NCI-H2029 (cell line): ENCODE measurements around the gene NPFF.

Experiments
- DNase-seq: peaks from one replicate; lab custom pipeline; 2025; lab: John Stamatoyannopoulos, UW

The NPFF gene

DNA sequence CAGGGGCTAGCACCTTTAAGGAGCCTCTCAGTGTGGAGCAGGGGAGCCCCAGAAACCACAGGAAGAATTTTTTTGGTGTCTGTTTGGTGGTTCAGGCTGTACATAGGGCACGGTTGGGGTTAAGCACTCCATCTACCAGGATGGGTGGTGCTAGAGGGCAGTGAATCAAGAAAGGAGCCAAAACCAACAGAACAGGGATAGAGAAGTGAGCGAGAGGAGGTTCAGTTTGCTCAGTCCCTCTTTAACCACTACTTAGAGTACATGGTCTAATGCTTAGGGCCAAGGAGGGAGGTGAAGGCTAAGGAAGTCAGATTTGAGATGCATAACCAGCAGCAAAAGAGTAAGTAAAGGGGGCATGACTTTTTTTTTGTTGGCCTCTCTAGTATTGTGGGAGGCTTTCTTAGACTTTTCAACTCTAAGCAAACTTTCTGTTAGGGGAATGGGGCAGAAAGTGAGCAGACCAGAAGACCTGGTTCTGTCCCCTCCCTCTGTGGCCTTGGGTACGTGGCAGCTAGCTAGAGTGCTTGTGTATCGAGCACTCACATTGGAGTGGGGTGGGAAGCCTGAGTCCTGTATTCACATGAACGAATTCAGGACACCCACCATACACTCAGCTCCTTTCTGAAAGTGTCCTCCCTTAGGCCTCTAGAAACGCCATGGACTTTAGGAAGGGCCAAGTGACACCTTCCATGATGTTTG lies 6.6 kb upstream of the NPFF start:
- DNase-seq, result no peak

DNA sequence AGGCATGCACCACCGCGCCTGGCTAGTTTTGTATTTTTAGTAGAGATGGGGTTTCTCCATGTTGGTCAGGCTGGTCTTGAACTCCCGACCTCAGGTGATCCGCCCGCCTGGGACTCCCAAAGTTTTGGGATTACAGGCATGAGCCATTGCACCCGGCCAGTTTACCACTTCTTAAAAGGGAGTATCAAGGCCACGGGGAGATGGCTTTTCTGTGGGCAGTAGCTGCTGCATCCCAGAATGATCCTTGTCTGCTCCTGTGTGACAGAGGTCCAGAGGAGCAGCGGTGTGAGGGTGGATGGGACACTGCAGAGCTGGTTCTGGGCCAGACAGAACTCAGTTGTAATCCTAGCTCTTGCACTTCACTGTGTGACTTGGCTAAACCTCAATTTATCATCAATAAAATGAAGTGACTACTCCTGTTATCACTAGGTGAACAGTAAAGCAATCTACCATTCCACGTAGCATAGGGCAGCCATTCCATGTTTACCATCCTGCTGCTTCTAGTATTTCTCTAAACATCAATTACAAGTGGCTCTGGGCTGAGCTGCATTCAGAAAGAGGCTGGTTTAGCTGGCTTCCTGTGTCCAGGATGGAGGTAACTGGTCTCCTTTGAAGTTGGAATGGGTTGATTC lies 3.0 kb upstream of the NPFF start:
- DNase-seq, result peak; percentile 47

DNA sequence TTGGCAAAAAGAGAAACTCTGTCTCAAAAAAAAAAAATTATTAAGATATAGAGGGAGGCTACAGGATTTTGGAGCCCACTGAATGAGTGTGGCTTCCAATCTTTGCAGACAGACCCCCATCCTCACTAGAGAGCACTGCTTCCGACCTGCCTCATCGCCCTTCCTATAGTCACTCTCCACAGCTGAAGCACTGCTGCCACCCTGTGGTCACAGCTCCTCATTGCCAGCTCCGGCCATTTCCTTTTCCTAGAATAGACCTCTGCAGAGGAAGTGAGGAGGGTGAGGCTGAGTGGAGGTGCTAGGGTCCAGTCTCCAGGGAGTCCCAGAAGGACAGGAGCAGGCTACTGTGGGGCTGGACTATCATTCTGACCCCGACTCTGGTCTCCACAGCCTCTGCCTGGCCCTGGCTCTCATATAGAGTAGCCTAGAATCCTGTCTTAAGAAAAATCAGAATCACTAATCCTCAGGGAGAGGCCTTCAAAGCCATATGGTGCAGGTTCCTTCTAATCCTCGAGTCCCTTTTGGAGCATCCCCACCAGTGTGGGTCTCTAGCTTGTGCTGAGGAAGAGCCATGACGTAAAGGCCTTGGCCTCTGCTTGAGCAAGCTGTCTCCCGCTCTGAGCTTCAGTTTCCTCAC lies 1.4 kb upstream of the NPFF start:
- peak; percentile 58 for DNase-seq

DNA sequence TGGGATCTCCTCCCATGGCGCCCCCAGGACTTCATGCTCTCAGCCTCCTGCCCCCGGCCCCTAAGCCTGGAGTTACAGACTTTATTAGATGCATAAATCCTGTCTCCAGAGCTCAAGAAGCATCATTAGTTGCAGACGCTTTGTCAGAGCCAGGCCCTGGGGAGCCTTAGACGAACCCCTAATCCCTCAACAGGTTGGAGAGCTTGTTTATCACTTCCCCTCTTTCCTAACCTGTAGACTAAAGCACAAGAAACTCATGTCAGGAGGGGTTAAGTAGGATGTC lies 260 bp upstream of the NPFF start:
- no peak for DNase-seq

DNA sequence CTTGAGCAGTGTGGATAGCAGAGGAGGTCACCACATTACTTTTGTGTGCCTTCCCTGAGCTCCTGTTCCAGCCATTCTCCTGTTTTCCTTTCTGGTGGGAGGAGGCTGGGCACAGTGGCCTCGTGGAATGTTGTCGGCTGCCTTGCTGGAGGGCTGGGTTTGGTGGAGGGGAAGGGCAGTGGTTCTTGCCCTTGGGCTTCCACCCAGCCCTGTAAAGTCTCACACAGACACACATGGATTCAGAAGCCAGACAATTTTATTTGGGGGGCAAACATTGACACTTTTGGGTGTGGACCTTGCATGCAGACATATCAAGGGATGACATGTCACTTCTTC lies 866 bp downstream of the NPFF start:
- DNase-seq, result no peak

DNA sequence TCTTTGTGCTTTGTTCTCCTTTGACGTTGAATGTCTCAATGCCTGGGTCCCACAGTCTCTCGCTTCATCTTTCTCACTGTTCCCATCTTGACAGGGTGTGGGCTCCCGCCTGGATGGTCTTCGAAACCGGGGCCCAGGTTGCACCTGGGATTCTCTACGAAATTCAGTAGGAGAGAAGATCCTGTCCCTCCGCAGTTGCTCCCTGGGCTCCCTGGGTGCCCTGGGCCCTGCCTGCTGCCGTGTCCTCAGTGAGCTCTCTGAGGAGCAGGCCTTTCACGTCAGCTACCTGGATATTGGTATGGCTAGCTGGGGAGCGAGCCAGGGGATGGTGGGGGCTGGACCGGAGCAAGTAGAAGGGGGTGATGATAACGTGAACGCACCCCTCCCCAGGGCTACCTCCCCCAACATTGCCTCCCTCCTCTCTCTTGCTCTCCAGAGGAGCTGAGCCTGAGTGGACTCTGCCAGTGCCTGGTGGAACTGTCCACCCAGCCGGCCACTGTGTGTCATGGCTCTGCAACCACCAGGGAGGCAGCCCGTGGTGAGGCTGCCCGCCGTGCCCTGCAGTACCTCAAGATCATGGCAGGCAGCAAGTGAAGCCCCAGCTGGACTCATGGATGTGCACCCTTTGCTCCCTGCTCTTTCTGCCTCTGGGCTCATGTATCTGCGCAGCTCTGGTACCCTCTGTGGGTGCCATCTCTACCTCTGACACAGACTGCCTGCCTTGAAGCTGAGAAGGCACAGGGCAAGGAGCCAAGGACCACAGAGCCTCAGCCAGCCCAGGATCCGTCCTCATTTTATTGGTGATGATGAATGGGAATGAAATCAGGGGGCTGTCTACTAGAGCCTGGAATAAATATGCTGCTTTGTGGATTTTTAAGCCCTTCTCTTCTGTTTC lies 1.5 kb downstream of the NPFF start:
- DNase-seq, result no peak

DNA sequence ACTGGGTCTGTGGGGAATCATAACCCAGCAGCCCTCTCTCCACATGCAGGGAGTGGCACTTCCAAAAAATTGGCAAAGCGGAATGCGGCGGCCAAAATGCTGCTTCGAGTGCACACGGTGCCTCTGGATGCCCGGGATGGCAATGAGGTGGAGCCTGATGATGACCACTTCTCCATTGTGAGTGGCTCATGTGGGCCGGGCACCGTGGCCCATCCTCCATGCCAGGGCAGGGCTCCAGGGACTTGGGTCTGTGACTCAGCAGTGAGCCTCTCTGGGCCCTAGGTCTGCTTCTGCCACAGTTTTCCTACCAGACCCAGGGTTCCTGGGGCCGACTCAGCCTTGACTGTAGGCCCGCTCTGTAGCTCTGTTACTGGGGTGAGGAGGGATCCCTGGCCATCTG lies 2.2 kb downstream of the NPFF start:
- DNase-seq, result no peak

DNA sequence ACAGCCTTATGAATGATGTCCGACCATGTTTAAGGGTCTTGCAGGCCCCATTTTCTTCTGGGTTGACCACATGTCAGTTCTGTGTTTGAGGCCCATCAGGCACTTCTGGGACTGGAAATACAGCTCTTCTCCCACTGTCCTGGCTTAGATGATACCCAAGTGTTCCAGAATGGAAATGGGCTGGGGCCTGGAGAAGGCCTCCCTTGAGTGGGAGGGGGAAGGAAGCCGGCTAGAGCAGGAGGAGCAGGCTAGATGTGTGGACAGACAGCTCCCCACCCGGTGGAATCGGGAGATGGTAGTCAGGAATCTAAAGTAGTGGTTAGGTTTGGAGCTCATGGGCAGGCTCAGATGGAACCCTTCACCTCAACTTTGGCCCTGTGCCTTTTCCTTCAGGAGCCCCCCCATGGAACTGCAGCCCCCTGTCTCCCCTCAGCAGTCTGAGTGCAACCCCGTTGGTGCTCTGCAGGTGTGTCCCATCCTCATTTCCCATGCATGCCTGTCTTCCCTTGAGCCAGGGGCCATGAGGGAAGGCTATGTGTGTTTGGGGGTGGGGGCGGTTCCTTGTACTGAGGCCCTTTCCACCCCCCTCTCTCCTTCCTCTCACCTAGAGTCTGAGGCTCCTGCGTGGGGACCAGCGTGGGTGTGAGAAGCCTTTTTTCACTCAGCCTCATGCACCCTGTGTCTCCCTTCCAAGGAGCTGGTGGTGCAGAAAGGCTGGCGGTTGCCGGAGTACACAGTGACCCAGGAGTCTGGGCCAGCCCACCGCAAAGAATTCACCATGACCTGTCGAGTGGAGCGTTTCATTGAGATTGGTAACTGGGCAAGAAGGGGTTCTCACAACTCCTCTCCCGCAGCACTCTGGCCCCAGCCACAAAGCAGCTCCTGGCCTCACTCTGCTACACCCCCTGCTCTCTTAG lies 3.0 kb downstream of the NPFF start:
- no peak for DNase-seq

DNA sequence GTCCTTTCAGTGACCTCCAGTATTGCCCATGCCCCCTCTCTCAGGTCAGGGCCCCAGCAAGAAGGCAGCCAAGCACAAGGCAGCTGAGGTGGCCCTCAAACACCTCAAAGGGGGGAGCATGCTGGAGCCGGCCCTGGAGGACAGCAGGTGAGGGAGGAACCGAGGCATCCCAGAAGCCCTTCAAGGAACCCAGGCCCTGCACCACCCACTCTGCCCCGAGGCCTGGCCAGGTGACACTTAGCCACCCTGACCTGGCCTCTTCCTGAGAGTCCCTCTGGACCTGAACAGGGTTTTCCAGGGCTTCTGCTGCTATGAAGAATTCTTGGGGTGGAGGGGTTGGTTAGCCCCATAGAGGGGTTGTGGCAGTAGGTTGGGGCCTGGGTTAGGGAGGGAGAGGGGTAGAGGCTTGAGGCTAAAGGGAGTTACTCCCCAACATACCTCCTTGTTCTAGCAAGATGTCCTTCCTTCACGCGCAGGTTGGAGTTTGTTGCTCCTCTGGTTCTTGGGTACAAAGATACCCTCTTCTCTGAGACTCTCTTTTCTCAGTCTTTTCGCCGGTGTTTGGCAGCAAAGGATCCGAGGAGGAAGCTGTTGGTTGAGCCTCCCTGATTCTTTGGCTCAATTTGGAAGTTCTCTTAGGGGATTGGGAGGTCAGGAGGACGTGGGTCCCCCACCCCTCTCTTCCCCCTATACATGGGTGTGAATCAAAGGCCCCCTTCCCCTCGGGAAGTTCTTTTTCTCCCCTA lies 4.1 kb downstream of the NPFF start:
- DNase-seq, result no peak

DNA sequence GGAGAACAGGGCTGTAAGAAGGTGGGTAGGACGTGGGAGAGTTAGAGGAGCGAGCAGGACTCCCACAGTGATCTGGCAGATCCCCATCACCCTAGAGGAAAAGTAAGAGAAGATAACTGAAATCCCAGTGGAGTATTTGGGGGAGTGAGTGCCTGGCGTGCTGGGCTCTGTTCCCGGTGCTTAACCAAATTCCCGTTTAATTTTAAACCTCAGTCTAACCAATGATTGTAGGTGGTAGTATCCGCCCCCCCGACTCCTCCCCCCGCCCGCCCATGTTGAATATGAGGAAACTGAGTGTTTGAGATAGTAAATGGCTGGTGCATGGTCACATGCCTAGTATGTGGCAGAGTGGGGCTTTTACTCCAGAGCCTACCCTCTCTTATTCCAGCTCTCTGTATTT lies 5.0 kb downstream of the NPFF start:
- no peak for DNase-seq

DNA sequence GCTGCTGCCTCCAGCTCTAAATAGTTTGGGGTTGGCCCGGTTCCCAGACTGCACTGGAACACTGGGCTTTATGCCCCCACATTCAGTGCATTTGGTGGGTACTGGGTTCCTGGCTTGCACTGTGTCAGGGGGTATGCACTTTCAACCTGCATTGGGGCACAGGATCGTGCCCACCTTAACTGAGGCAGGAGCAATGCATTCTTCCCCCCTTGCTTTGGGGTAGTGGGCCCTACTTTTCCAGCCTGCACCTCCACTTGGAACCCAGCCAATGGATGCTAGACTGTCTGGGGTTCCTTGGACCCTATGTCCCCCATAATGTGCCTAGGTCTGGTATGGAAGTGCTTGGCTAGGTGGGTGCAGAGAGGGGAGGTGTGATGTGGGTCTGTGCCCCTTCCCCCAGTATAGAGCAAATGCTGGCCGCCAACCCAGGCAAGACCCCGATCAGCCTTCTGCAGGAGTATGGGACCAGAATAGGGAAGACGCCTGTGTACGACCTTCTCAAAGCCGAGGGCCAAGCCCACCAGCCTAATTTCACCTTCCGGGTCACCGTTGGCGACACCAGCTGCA lies 5.6 kb downstream of the NPFF start:
- no peak for DNase-seq

DNA sequence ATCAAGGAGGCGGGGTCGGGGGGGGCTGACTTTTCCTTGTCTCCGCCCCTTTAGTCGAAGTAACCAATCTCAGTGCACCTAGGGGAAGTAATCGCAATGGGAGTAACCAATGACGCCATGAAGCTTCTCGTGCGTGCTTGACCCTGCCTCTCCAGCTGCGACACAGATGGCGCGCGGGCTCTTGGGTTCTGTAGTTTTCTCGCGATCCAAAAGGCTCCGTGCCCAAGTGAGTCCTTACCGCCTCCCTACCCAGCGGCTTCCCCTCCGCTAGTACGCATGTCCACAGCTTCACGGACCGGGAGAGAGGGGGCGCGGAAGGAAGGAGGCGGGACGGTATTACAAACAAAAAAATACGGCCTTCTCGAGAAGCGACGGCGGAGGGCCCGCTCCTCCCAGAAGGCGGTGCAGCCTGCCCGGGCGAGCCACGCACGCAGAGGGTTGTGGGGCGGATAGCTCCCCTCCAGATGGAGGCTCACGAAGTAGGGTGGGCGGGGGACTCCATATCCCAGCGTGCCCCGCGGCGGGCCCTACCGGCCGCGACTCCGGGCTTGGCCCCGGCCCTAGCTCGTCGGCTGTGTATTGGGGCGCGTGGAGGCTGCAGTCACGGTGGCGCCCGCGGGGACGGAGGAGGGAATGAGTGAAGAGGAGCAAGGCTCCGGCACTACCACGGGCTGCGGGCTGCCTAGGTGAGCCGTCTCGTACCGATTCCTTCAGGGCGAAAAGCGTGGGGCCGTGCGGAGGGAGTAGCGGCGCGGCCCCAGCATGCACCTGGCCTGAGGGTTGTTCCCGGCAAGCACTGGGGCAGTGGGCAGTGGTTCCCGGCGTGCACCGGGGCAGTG lies 6.3 kb downstream of the NPFF start, which contains the start of gene TARBP2:
TSS of gene TARBP2 (plus strand) at position 508 of the 839 bp plus-strand sequence. CDS start at position 634, 126 bp downstream.
- peak; percentile 99 for DNase-seq

DNA sequence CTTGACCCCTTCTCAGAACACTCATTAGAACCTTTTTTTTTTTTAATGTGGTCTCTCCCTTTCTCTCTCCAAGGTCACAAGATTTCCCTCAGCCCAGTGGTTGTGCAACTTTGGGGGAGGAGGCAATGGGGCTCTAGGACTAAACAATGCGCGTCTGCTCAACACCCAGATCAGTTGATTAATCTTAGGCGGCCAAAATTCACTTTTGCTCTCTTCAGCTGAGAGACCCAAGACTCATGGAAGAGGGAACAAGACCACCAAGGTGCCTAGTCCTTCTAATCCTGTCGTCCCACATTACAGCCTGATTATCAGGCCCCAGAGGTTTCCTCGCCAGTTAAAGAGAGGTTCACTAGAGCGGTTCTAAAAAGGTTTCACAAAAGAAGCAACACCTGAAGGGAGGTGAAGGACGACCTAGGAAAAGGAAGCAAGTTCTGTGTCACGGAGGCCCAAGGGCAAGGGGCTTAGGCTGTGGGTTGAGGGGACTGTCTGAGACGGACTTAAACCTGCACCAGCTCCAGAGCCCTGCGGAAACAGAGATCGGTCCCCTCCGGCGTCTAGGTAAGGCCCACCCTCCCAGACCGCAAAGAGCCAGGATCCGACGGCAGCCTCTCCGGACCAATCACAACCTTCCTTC lies 7.0 kb downstream of the NPFF start:
- no peak for DNase-seq

DNA sequence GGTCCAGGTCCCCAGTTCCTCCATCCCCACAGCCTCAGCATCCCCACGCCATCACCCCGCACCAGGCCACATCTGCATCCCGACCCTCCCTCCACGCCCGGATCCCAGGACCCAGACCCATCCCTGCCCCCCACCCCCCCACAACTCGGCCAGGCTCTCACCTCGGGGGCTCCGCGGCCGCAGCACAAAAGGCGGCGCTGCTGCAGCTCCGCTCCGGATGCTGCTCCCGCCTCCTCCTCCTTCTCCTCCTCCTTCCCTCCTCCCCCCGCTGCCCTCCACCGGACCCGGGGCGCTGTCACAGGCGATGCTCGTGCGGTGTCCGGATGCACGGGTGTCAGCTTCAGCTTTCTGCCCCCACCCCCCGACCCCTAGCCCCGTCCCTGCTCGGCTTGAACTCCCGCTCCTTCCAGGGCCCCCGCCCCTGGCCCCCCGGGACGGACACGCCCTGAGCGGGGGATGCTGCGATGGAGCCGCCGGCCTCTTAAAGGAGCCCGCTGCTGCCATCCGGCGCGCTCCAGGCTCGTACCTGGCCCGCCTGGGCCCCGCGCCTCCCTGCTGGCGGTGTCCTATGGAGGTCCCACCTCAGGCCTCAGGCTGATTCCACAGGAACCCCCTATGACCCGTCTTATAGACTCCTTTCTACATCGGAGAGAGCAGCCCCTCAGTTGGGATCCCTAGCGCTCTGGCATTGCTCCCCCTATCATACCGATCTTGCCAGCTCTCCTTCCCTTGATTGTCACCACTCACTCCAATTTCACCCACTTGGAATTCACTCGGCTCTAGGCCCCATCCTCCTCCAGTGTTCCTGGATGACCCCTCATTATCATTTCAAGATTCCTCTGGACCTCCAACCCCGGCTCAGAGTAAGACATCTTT lies 7.8 kb downstream of the NPFF start, which contains the start of gene MAP3K12:
TSS of gene MAP3K12 (minus strand) at position 193 of the 876 bp plus-strand sequence. CDS start 12,067 bp downstream, outside the sequence.
- DNase-seq, result no peak

DNA sequence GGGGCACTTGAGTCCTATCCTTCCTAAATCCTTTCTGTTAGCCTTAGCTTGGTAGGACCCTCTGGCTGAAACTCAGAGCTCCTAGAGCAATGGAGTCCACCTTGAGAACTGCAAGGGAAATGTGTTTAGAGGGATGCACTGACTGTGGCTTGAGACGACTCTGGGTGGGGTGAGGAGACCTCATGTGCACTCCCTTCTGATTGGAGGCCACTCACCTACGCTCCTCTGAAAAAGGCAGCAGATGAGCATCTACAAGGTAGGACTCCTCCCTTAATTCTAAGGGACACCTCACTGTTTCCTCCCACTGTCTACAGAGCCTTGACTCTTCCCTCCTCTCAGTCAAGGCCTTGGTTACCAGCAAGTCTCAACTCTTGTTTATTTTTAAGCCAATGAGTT lies 9.1 kb downstream of the NPFF start:
- no peak for DNase-seq

DNA sequence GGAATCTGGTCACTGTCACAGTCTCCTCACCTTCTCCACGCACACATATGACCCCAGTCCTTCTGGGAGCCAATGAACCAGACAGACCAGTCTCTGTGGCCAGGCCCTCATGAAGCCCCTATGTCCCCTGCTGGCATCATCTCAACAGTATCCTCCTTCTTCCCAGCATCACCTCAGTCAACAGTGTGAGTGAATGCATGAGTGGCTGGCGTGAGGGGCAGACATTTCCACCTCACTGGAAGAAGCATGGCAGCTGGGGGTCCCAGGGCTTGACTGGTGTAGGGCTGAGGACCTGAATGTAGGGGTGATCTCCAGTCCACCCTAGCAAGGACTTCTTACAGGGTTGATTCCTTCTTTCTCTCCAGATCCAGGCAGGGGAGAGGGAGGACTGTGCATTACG lies 9.8 kb downstream of the NPFF start:
- DNase-seq, result no peak

DNA sequence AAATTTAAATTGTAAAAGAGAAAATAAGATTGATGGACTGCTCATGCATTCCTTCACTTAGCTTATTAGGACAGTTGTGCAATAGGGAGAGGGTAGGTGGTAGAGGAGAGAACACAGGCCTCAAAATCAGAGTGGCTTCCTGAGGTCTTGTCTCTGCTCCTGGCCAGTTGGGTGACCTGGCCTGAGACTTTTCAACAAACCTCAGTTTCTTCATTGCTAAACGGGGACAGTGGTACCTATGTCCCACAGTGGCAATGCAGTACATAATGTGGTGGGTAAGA lies 10.6 kb downstream of the NPFF start:
- DNase-seq, result no peak
